ENCODE measurements around the gene ARHGEF9.

Gene ARHGEF9

DNA sequence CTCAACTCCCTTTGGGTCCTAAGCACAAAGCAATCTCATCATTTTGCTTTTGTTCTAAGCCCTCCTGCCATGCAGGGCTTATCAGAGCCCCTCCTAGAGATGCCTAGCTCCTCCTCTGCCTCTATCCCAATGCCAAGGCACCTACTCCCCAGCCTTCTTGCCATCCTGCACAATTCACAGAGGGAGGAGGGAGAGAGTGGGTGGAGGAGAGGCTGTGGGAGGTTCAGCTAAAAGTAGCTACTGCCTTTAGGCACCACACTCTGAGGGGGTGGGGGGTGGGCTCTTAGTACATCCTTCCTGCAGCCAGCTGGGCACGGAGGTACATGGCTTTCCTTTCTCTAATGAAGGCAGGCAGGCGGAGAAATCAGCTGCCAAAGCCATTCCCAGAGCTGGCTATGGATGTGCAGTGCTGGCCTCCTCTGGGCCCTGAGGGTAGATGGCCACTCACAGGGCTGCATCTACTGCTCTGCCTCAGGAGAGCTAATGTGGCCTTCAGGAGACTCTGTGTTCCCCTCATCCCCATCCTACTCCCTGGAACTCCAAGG is 40.1 kb downstream of the ARHGEF9 start:
- no peak for DNase-seq

DNA sequence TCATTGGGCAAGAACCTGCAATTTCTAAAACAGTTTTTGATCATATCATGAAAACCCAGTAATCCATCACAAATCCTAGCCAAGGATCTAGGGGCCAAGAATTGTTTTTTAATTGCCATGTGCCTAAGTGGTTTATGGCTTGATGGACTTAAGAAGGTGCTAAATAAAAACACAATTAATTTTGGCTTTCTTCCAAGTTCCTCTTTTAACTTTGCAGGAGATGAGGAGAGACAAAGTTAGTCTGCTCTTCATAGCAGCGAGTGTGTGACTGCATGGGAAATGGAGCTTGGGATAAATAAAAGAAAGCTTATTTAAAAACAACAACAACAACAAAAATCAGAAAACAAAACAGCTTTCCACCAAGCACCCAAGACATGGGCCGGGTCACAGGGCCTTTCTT is 41.4 kb downstream of the ARHGEF9 start:
- DNase-seq = no peak

DNA sequence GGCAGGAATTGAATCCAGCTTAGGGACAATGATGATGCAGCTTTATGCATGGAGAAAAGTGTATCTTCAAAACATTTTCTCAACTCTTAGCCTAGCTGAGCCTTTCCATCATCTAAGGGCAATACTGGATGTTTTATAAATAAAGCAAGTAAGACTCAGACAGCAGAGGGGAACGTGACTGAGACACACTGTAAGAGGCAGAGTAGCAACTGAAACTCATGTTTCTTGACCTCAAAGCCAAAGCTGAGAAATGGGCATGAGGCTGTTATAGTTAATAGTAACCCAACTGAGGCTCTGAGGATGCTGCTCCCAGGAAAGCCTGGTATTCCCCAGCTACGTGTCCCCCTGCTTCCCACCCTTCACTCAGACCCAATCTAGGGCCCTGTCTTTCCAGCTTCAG is 44.6 kb downstream of the ARHGEF9 start:
- no peak for DNase-seq

DNA sequence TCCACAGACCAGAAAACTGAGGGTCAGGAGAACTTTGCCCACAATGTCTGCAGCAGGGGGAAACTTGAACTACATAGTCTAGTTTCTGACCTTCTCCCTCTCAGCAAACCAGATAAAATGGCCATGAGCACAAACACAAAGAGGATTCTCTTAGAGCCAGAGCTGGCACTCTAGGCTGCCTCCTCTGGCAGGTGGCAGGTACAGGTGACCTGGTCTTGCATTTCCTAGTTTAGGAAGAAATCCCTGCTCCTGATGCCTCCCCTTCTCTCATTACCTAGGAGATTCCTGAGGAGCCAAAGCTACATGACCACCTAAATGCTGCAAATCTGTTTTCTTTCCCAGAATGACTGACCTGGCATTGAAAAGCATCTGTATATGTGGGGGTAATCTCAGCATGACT is 45.1 kb downstream of the ARHGEF9 start:
- DNase-seq = no peak

DNA sequence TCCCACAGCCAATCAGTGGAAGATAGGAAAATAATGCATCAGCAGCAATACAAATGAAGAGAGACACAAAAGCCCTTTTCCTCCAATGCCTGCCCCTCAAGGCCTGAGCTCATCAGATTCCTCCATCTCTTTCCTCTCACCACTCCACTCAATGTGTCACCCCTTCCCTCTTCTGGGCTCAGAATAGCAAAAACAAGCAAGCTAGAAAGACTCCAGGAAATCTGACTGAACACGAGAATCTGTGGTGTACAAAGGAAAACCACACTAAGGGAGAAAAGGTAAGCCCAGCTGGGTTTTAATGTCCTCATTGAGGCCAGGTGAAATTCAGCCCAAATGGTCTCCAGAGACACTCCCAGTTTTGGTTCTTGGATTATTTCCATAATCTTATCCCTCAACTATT is 46.3 kb downstream of the ARHGEF9 start:
- no peak for DNase-seq

DNA sequence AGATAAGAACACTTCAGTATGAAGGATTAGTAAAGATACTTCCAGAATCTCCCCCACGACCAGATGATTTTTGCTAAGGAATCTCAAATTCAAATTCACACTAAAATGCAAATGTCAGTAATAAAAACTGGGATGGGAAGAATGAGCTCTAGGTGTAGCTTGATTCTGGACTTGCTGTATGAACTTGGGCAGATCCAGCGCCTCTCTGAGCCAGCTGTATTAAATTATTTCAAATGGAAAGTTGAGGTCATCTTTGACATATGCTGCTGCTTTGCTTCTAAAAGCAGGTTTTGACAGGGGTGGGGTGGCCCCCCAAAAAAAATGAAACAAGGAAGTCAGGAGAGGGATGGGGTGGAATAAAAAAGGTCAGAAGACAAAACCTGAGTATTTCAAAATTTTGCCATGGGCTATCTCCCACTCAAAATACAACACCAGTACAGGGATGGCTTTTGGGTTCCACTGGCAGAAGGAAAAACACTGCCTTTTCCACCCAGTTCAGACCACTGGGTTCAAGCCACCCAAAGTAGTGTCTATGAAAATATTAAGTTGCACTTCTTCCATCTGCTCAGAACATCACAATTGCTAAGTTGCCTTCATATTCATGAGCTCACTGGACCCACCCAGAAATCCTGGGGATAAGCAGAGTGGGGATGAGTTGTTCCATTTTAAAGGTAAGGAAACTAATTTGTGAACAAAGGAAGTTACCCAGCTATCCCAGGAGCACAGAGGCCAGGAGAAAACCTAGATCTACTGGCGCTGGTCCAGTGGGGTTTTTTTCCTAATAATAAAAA is 47.7 kb downstream of the ARHGEF9 start:
- DNase-seq = no peak

DNA sequence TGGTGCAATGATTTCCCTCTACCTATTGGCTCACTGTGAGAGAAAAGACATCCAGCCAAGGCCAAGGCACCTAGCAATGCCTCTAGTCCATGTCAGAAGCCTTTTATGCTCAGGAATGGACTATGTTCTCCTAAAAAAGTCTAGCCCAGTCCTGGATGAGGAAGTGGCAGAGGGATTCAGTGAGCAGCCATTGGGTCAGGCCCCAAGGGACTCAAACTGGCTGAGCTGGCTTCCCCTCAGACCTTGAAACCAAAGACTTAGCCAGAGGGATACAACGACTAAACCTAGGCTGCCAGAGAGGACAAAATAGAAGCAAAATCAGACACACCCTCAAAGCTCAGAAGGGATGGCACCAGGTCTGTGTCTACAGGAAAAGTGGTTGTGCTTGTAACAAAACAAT is 49.1 kb downstream of the ARHGEF9 start:
- DNase-seq = no peak

DNA sequence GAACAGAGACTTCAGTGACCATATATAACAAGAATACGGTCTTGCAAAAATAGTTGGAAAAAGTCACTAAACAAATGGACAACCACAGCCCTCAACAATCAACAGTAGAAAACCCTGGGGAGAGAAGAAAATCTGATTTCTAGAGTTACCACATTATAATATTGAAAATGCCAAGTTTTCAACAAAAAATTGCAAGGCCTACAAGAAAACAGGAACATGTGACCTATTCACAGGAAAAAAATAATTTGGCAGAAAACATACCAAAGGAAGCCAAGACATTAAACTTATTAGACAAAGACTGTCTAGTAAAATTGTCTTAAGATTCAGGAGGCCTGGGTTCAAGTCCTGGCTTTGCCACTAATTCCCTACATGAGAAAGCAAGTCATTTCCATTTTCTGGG is 64.7 kb downstream of the ARHGEF9 start:
- DNase-seq = no peak

DNA sequence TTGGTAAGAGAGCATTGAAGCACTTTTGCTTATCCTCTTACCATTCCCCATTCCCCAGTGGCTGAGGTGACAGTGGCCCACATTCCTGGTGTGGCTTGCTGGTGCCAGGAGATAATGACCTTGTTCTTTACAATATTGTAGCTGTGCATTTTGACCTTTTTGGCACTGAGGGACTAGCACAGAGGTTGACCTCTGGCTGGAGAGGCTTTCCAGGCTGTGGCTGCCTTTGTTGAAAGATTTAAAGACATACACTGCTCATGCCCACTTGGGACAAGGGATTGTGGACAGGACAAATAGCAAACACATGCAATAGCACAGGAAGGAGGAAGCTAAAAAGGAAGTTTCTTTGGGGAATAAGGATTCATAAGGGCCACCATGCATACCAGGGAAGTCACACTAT is 65.4 kb downstream of the ARHGEF9 start:
- DNase-seq = no peak

DNA sequence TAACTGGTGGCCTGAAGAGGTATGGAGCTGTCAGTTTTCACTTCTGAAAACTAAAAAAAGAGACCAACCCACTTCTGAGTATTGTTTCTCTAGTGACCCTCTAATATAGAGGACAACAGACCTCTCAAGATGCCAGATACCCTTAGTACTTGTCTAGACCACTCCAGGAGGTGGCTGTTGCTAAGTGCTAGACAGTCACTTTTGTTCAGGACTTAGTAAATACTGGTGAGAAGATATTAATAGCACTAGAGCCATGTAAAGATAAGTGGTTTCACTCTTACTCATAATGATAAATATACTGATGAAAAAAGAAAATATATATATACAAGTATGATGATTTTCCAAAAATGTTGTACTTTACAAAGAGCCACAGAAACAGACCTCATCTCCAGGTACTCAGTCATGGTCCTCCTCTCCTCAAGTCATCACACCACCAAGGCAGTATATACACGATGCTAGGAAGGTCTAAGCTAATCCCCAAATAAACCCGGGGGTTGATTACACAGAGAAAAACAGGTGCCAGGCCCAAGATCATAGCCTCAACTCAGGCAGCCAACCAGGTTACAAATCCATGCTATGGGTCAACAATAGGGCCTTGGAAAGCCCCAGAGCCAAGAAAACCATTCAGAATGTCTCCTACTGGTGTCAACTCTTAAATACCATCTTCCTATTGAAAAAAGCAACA is 66.9 kb downstream of the ARHGEF9 start:
- no peak for DNase-seq

DNA sequence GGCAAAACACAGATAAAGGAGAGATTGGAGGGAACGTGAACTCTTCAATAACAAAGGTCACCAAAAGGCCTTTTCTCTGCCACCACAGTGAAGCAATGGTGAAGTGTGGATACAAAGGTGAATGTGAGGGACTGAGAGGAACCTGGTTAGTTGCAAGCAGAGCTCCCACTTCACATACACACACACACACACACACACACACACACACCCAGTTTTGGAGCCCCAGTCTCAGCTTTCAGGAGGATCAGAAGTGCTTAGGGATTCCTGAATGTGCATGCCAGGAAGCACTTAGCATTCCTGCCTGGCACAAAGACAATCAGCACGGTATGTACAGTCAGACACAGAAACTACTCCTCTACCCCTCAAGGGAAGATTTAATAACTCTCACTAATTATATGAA is 71.5 kb downstream of the ARHGEF9 start:
- no peak for DNase-seq

DNA sequence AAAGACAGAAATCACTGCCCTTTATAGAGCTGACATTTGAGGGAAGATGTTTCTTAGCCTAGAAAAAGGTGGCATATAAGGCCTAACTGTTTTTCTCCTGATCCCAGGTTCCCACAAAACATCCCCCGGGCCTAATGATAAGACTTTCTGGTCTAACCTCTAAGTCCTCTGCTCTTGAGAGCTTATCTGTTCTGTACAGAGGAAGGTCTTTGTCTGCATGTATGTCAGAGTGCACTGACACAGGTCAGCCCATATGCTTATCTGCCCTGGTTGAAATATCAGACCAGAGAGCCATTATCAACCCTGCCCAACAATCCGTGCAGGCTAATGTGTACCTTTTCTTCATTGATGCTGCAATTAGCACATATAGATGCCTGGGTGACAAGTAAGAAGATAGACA is 76.2 kb downstream of the ARHGEF9 start:
- no peak for DNase-seq

DNA sequence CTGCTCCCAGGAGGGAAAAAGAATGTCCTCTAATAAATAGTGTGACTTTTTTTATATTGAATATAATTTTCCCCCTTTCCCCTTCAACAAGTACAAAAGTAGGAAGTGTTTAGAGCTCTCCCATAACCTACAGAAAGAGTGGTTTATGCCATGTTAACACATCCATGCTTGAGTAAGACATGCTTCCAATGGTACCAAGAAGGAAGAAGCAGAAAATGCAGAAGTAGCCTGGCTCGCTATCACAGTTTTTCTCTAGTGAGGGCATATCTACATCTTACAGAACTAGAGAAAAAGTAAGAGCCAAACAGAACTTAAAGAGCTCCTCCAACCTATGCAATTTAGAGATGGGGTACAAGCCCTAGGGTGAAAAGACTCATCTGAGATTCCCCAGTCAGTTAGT is 82.5 kb downstream of the ARHGEF9 start:
- DNase-seq = no peak

DNA sequence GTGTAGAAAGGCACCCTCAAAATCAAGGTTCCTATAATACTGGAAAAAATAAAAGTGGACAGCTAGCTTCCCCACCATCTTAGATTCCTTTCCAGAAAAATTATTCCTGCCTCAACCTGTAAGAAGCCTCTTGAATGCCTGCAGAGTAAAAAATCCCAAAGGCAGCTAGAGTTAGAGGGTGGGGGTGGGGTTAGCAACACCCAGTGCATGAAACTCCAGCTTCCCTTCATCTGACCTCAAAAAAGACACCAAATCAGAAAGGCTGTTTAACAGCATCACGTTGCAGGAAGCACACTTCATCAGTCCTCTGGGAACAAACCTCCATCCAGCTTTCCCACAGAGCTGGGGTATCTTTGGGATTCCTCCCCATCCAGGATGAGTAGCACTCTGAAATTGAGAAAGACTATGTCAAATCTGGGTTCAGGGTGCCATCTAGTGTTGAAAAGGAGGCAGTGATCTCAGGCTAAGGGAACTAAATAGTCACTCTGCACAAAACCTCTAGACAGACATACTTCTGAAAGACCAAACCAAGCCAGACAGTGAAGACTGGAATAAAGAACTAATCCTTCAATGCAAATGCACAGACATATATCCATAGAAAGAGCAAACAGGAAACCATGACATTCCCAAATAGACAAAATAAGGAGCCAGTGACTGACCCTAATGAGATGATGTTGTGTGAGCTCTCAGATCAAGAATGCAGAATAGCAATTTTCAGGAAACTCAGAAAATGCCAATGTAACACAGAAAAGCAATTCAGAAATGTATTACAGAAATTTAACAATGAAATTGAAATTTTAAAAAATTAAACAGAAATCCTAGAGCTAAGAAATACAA is 97.9 kb downstream of the ARHGEF9 start:
- DNase-seq = peak; percentile 1

DNA sequence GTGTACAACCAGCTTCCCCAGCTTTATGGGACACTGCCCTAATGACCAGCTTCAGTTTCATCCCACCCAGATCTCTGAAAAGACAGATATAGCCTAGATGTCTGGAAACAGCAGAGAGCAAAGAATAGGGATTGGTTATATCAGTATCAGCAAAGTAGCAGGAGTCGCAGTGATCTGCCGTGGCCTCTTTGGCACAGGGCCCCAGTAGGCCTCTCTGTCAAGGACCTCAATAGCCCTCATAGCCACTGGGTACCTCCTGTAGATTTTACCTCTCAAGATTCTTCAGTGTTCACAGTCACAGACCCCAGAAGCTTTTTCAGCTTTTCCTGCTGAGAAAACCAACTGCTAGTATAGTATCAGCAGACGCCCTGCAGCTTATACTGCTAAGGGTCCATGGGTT is 104.6 kb downstream of the ARHGEF9 start:
- DNase-seq = no peak

DNA sequence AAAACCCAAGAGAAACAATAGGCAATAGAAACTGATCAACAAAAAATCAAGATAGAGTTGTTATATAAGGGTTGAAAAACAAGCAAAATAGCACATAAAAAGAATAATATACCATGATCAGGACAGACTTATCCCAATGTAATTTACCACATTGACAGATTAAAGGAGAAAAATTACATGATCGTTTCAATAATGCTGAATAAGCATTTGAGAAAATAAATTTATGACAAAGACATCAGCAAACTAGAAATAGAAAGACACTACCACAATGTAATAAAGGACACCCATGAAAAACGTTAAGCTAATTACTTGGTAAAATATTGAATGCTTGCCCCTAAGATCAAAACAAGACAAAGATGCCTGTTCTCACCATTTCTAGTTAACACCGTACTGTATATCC is 105.6 kb downstream of the ARHGEF9 start:
- no peak for DNase-seq

DNA sequence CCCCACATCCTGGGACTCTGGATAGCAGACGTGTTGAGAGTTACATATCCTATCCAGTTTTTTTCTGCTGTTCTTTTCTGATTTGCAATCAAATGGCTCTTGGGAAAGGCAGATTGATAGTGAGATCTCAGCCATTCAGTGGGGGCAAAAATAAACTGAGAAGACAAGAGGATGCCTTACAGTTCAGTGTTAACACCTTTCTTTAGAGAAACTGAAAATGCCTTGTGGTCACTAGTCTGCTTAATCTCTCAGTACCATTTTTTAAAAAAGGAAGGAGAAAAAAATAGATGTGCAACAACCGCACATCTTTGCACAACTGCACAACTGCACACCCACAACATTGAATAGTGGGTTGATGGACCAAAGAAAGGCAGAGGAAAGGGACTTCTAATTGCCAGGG is 109.3 kb downstream of the ARHGEF9 start:
- no peak for DNase-seq

DNA sequence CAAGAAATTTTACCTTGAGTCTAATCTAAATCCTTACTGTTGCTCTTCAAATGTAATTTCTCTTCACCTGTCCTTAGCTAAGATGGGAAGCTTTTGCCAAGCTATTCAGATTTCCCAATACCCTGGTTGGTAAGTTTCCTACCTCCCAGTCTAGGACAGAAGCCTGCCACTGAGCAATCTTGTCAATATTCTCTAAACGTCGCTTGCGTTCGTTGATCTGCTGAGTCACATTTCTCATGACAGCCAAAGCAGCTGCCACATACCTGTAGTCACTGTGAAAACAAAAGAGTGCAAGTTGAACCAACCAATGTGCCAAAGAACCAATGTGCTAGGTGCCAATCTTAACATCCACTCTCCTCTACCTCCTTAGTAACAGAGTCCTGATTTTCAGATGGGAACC is 111.1 kb downstream of the ARHGEF9 start:
- DNase-seq = no peak

DNA sequence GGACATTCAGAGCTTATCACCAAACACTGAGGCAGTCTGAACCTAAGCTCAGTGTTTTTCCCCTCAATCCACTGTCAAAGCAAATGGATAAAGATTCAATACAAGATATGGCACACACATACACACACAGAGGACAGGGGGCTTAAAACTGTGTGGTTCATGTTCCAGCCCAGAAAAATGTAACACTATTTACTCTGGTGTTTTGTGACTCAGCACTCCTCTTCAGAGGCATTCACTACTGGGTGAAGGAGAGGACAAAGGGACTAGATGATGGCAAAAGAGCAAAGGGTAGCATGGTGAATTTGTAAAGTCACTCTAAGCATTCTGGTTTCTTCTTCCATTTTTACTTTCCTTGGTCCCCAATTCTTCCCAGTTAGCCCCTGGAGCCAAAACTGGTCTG is 120.3 kb downstream of the ARHGEF9 start:
- no peak for DNase-seq

DNA sequence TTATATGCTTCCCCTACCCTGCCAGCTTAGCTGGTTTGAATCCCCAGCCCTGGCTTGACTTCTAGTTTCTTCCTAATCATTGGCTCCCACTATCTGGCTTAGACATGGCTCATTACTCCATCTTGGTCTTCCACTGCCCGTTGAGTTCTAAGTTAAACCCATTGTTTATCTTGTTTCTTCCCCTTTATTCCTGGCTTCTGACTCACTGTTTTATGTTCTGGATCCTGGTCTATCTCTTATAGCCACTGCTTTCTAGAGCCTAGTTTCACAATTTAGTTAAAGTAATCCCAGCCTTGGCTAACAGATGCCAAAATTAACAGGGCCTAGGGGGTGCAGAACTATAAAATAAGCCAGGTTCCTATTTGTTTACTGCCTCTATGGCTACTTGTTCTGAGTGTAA is 120.9 kb downstream of the ARHGEF9 start:
- no peak for DNase-seq

DNA sequence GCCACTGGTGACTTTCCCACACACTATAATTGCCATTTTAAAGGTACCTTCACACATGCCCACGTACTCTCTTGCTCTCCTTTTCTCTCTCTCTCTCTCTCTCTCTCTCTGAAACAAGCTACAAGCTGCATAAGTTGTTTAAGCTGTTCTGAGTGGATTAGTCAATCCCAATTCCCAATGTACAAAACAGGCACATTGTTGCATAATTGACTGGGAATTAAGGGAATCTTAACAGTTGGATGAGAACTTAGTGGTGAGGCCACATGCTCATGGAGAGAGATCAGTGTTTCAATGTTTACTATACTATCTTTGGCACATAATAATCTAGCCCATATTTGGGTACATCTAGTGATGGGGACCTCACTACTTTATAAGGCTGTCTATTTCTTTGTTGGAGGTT is 123.3 kb downstream of the ARHGEF9 start:
- DNase-seq = no peak

DNA sequence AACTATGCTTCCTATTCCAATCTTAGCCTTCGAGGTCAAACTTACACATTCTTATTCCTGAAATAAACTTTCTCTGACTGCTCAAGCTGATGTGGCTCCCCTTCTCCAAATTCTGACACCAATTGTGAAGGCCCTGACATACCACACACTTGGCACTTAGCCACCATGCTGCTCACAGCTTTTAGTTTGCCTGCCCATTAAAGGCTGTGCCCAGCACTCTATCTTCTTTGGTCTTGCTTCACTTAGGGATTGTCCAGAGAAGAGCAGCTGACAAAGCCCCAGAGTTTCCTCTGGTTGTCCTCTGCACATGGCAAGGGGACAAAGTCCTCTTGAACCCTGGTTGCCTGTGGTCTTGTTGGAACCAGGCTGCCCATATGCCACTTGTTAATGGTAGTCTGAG is 126.1 kb downstream of the ARHGEF9 start:
- DNase-seq = no peak

DNA sequence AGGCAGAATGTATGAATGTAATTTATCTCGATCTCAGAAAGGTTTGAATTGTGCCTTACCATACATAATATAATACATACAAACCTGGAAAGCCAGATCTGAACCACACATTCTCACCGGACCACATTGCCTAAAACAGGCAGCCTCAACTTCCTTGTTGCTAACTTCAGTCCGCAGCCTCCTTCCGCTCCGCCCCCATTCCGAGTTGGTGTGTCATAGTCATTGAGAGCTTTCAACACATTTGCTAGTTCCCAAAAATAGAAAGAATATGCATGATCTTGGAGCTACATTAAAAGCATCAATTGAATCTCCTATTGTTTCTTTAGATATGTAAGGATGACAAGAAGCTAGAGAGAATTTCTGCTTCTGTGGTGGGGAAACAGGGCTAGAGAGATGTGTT is 127.2 kb downstream of the ARHGEF9 start:
- DNase-seq = no peak

Data from 8988T (cell line).